GM12873 (cell line): ENCODE data around the gene HADH.

Experiments used
- TF ChIP-seq, protein P1 (sequence below): IDR thresholded peaks from 2 replicates; pipeline ENCODE4 v1.5.1; 2012; ENCODE audit warnings: low read depth, mild to moderate bottlenecking, moderate library complexity, low read length, control low read depth; ENCODE audit not compliant: insufficient read depth; ENCODE audit errors: missing control alignments

Gene HADH

GRCh38 chr4:108036213-108036612 lies 46.5 kb downstream of the HADH start:
- TF ChIP-seq, protein P1, sequence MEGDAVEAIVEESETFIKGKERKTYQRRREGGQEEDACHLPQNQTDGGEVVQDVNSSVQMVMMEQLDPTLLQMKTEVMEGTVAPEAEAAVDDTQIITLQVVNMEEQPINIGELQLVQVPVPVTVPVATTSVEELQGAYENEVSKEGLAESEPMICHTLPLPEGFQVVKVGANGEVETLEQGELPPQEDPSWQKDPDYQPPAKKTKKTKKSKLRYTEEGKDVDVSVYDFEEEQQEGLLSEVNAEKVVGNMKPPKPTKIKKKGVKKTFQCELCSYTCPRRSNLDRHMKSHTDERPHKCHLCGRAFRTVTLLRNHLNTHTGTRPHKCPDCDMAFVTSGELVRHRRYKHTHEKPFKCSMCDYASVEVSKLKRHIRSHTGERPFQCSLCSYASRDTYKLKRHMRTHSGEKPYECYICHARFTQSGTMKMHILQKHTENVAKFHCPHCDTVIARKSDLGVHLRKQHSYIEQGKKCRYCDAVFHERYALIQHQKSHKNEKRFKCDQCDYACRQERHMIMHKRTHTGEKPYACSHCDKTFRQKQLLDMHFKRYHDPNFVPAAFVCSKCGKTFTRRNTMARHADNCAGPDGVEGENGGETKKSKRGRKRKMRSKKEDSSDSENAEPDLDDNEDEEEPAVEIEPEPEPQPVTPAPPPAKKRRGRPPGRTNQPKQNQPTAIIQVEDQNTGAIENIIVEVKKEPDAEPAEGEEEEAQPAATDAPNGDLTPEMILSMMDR: no peak

DNA sequence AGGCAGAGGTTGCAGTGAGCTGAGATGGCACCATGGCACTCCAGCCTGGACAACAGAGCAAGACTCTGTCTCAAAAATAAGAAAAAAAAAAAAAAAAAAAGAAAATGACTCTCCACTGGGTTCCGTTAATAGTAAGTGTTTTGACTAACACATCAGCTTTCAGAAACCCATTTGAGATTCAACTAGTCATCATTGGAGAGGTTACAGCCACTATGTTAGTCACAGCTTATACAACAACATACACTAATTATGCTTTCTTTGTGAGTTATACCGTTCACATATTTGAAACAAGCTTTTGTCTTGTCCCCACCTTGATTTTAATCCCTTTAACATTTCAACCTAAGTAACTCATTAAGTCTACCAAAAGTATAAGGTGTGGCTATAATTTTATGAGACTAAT lies 48.2 kb downstream of the HADH start:
- TF ChIP-seq, protein P1: no peak

DNA sequence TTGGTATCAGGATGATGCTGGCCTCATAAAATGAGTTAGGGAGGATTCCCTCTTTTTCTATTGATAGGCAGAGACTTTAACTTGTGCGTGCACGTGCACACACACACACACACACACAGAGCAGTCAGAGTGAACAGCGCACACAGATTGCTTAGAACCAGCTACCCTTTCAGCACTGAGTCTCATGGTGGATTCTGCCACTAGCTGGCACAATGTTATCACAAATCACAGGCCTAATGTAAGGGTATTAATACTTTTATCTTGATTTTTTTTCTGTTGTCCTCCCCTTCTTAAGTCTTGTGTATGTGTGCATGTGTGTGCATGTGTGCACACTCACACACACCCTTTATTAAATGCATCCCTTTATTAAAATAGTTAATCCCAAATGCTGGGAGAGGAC lies 53.2 kb downstream of the HADH start:
- TF ChIP-seq, protein P1: no peak

GRCh38 chr4:108043526-108043925 lies 53.8 kb downstream of the HADH start:
- TF ChIP-seq, protein P1: no peak

GRCh38 chr4:108044951-108045686 lies 55.4 kb downstream of the HADH start:
- TF ChIP-seq, protein P1: no peak

GRCh38 chr4:108045687-108046024 lies 56.0 kb downstream of the HADH start:
- TF ChIP-seq, protein P1: no peak

DNA sequence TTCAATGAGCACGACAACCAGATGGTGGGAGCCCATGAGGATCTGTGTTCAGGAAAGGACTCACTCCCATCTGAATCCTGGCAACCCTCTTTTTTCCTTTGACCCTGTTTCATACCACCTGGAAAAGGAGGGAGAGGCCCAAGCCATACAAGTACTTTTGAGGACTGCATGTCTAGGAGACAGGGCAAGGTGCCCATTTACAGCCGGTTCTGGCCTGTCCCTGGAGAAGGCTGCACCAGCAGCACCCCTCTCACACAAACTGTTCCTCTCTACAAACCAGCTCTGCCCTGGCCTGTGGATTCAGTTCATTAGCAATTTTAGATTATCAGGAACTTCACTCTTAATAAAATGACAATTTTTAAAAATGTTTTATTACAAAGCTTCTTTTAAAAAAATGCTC lies 57.5 kb downstream of the HADH start:
- TF ChIP-seq, protein P1: no peak

- TF ChIP-seq, protein P1: no peak
Observed at GRCh38 chr4:108048157-108048556, 58.5 kb downstream of the HADH start.
